ENCODE data around the gene HSDL1.

The HSDL1 gene

GRCh38 chr16:84085271-84085667, 59.7 kb downstream of the HSDL1 start:
- in situ Hi-C loops (cut with MboI; ENCODE audit: low sequenced_read_pairs) = no loop called here

- in situ Hi-C loops (cut with MboI; ENCODE audit: low sequenced_read_pairs) = no loop called here
Observed at GRCh38 chr16:84084570-84085270, 60.3 kb downstream of the HSDL1 start.

GRCh38 chr16:84082835-84083569, 62.0 kb downstream of the HSDL1 start:
- in situ Hi-C loops (cut with MboI; ENCODE audit: low sequenced_read_pairs) = no loop called here

GRCh38 chr16:84082110-84082509, 62.9 kb downstream of the HSDL1 start:
- in situ Hi-C loops (cut with MboI; ENCODE audit: low sequenced_read_pairs) = no loop called here

GRCh38 chr16:84081446-84081989, 63.5 kb downstream of the HSDL1 start:
- in situ Hi-C loops (cut with MboI; ENCODE audit: low sequenced_read_pairs) = no loop called here

- in situ Hi-C loops (cut with MboI; ENCODE audit: low sequenced_read_pairs) = no loop called here
Observed at GRCh38 chr16:84080813-84081212, 64.2 kb downstream of the HSDL1 start.

GRCh38 chr16:84080378-84080777, 64.6 kb downstream of the HSDL1 start:
- in situ Hi-C loops (cut with MboI; ENCODE audit: low sequenced_read_pairs) = no loop called here

- in situ Hi-C loops (cut with MboI; ENCODE audit: low sequenced_read_pairs) = no loop called here
Observed at GRCh38 chr16:84079664-84080063, 65.3 kb downstream of the HSDL1 start.

- in situ Hi-C loops (cut with MboI; ENCODE audit: low sequenced_read_pairs) = no loop called here
Observed at GRCh38 chr16:84075376-84075775, 69.6 kb downstream of the HSDL1 start.

GRCh38 chr16:84074721-84075120, 70.3 kb downstream of the HSDL1 start:
- in situ Hi-C loops (cut with MboI; ENCODE audit: low sequenced_read_pairs) = no loop called here

Data from HL-60/S4 (cell line).